ENCODE measurements around the gene ANTXRL. TPM values are rescaled to one million over a fixed set of nuclear protein-coding genes. Genes with fewer than 3 reads are reported as not detected.
"Not testable (repeated sequence)": the region's sequence is repeated elsewhere in the genome, so short reads cannot be mapped to it uniquely, and the experiment has no call there.

The ANTXRL gene
- total and polyA plus RNA-seq, 10 donors = 0.03 to 1.1 (median 0.42) TPM; not detected in 3

- Histone ChIP-seq H3K4me1 (no peaks in the 10 kb centered on the region), H3K9me3 (peaks cover 0 to 16% (median 11%) of the 10 kb centered on the region in 8 donors), H3K27ac (no peak overlapping the region), H3K36me3 (peaks cover 0 to 31% (median 0%) of the 10 kb centered on the region in 6 donors), H3K4me3 (no peak overlapping the region), H3K27me3 (replicated peaks in 1 of 7) (no peaks in the 10 kb centered on the region)
- no peak for TF ChIP-seq POLR2A (IDR thresholded peaks at IDR 0.05)
- TF ChIP-seq POLR2AphosphoS5 (IDR thresholded peaks at IDR 0.05) = no peak
- no peak for TF ChIP-seq CTCF (IDR thresholded peaks at IDR 0.05 in 8 of 11, conservative IDR thresholded peaks at IDR 0.05 in 3 of 11)
- peak; percentile 34 for DNase-seq
- intact Hi-C loops (cut with DNase I; ENCODE audit: low total_unique reads) = no loop called here
- WGBS, 5 donors = 82 to 97% (median 95%) methylated on average over 3 of the region's 3 CpGs
Measured at GRCh38 chr10:46247181-46247475, 39.7 kb upstream of the ANTXRL start.

- H3K27me3 ChIP-seq (replicated peaks in 1 of 7) = no peaks in the 10 kb centered on the region
- intact Hi-C loops (cut with DNase I; ENCODE audit: low total_unique reads) = no loop called here
- no peak for TF ChIP-seq POLR2AphosphoS5 (IDR thresholded peaks at IDR 0.05)
- TF ChIP-seq POLR2A (IDR thresholded peaks at IDR 0.05) = no peak
- no peak for TF ChIP-seq CTCF (IDR thresholded peaks at IDR 0.05 in 8 of 11, conservative IDR thresholded peaks at IDR 0.05 in 3 of 11)
- peak; percentile 63 for DNase-seq
- no peaks in the 10 kb centered on the region for H3K4me1 ChIP-seq
- 78 to 95% (median 89%) methylated on average over 9 to 14 of the region's 14 CpGs for WGBS, 5 donors
- H3K36me3 ChIP-seq = peaks cover 0 to 39% (median 0%) of the 10 kb centered on the region in 6 donors
- H3K27ac ChIP-seq = no peak overlapping the region
- H3K4me3 ChIP-seq = no peak overlapping the region
- peaks cover 0 to 8% (median 2%) of the 10 kb centered on the region in 8 donors for H3K9me3 ChIP-seq
Measured at GRCh38 chr10:46247808-46248569, 38.8 kb upstream of the ANTXRL start.

GRCh38 chr10:46248651-46249146, 38.1 kb upstream of the ANTXRL start:
- Histone ChIP-seq H3K4me1 (no peaks in the 10 kb centered on the region), H3K9me3 (peaks cover 0 to under 1% (median 0%) of the 10 kb centered on the region in 8 donors), H3K4me3 (no peak overlapping the region), H3K36me3 (peaks cover 0 to 46% (median 0%) of the 10 kb centered on the region in 6 donors), H3K27ac (no peak overlapping the region), H3K27me3 (replicated peaks in 1 of 7) (no peaks in the 10 kb centered on the region)
- WGBS, 5 donors = 72 to 85% (median 81%) methylated on average over 10 of the region's 10 CpGs
- intact Hi-C loops (cut with DNase I; ENCODE audit: low total_unique reads) = no loop called here
- DNase-seq = peak; percentile 52
- TF ChIP-seq POLR2A (IDR thresholded peaks at IDR 0.05) = no peak
- no peak for TF ChIP-seq POLR2AphosphoS5 (IDR thresholded peaks at IDR 0.05)
- TF ChIP-seq CTCF (IDR thresholded peaks at IDR 0.05 in 8 of 11, conservative IDR thresholded peaks at IDR 0.05 in 3 of 11) = no peak

GRCh38 chr10:46249617-46250344, 37.0 kb upstream of the ANTXRL start:
- H3K27ac ChIP-seq; intact Hi-C loops (cut with DNase I; ENCODE audit: low total_unique reads); DNase-seq; H3K4me1 ChIP-seq; H3K27me3 ChIP-seq (replicated peaks in 1 of 7); H3K4me3 ChIP-seq; H3K9me3 ChIP-seq: not testable (repeated sequence)
- H3K36me3 ChIP-seq = peaks cover 0 to 53% (median 0%) of the 10 kb centered on the region in 6 donors
- 80 to 97% (median 90%) methylated on average over 6 to 8 of the region's 9 CpGs for WGBS, 5 donors

All from spleen (tissue), 11 donors.